Gastrocnemius medialis (tissue), 4 donors: ENCODE results near the gene AP5Z1.

Experiments
- CTCF ChIP-seq, 5 experiments: fragments of 450-650 bp in 3 of 5; fragments of 200-600 bp in 2 of 5; sonication (generic) in 2 of 5; IDR thresholded peaks in 4 of 5; conservative IDR thresholded peaks in 1 of 5; 1 replicate in 4 of 5; 2 replicates in 1 of 5; pipeline ENCODE4 v1.5.1; 2016 to 2019; ENCODE audit warnings: antibody characterized with exemption in 5 of 5, mild to moderate bottlenecking in 3 of 5, moderate library complexity in 3 of 5
- POLR2A ChIP-seq, 2 donors: fragments of 450-650 bp; IDR thresholded peaks; one replicate each; pipeline ENCODE4 v1.6.1; 2017; ENCODE audit warnings: antibody characterized with exemption in 2 of 2, mild to moderate bottlenecking in 2 of 2, moderate library complexity in 2 of 2

GRCh38 chr7:4787947-4788626 lies 12.7 kb downstream of the AP5Z1 start:
- TF ChIP-seq CTCF (IDR thresholded peaks at IDR 0.05 in 4 of 5, conservative IDR thresholded peaks at IDR 0.05 in 1 of 5) = no peak
- no peak for TF ChIP-seq POLR2A (IDR thresholded peaks at IDR 0.05)
